ENCODE results near the gene MATCAP1. TPM values are rescaled to one million over a fixed set of nuclear protein-coding genes. Genes with fewer than 3 reads are reported as not detected.

Gene MATCAP1
- polyA plus RNA-seq, 2 of the 4 experiments (the other 2 are of a cell fraction) = 7.5 to 20.8 TPM

GRCh38 chr16:67157106-67157748, 26.5 kb downstream of the MATCAP1 start:
- Histone ChIP-seq H3K4me3 (no peak overlapping the region), H3K4me1 (peaks cover 21% of the 10 kb centered on the region), H3K9me3 (no peaks in the 10 kb centered on the region), H3K4me2 (no peak overlapping the region), H3K27ac (no peak overlapping the region)
- CTCF ChIA-PET = interaction anchor here (0.8 to 16.0 kb wide), 15 partner anchors 11 to 289 kb away, joined by 3 to 314 read pairs (median 6); partner anchors contain the start of genes CES3, FBXL8, HSF4 and NOL3
- DNase-seq (ENCODE audit: low read depth in 1 of 2, low spot score in 1 of 2) (no peak), ATAC-seq (no peak), FAIRE-seq (no peak)
- TF ChIP-seq, protein P1, sequence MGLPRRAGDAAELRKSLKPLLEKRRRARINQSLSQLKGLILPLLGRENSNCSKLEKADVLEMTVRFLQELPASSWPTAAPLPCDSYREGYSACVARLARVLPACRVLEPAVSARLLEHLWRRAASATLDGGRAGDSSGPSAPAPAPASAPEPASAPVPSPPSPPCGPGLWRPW (IDR thresholded peaks at IDR 0.05) = no peak
- TF ChIP-seq USF2 (IDR thresholded peaks at IDR 0.05) = no peak
- no peak for TF ChIP-seq FOSL2 (IDR thresholded peaks at IDR 0.05)
- TF ChIP-seq FOSL2 (CRISPR knock-in tag; IDR thresholded peaks at IDR 0.05) = no peak
- no peak for TF ChIP-seq MAZ (IDR thresholded peaks at IDR 0.05; ENCODE audit: borderline replicate concordance, low read depth, low read length)
- TF ChIP-seq RFX5 (IDR thresholded peaks at IDR 0.05) = no peak
- no peak for TF ChIP-seq CBX8 (IDR thresholded peaks at IDR 0.05)
- no peak for TF ChIP-seq BHLHE40 (IDR thresholded peaks at IDR 0.05; ENCODE audit: low read depth, low read length)
- no peak for TF ChIP-seq ZSCAN20 (CRISPR knock-in tag; IDR thresholded peaks at IDR 0.05)
- TF ChIP-seq MAFK (IDR thresholded peaks at IDR 0.05; ENCODE audit: partially characterized antibody) = no peak
- TF ChIP-seq ESRRA (IDR thresholded peaks at IDR 0.05; ENCODE audit: borderline replicate concordance, low read length) = no peak
- WGBS (ENCODE audit: missing lambda C conversion rate) = 83% methylated on average over 7 of the region's 7 CpGs
- POLR2A ChIA-PET = interaction anchor here (1.0 kb wide), 1 partner anchor 13 kb away, joined by 5 read pairs; the partner anchor contains the start of gene NOL3

DNA sequence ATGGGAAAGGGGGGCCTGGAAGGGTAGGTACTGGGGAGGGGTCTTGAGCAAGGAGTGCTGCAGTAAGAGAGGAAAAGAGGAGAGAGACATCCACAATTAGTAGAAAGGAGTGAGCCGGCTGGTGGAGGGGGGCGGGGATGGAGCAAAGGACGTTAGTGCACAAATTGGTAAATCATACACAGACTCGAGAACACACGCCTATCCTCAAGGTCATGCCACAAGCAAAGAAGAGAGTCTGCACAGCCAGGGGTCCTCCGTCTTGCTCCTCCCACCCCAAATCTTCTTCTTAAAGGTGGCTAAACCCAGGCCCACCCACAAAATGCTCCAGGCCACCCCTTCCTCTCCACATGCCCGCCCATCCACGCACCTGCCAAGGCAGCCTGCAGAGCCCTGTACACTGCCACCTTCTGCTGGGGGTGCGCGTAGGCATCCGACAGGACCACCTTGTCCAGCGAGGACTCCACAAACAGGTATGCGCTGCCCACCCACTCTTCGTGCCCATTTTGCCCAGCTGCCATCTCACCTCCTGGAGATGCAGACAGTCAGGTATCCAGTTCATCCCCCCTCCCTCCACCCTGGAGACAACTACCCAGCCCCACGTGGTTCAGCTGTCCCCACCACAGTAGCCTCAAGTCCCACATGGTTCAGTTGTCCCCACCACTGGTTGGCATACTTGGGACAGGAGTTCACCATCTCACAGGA, 27.5 kb downstream of the MATCAP1 start:
- no peak for ATAC-seq
- CTCF ChIA-PET = interaction anchor here (0.8 to 16.0 kb wide), 33 partner anchors 12 to 209 kb away, joined by 3 to 314 read pairs (median 10); partner anchors contain the start of genes CES3, FBXL8, HSF4 and MATCAP1
- FAIRE-seq = no peak
- no peak for TF ChIP-seq ATOH8 (CRISPR knock-in tag; IDR thresholded peaks at IDR 0.05; ENCODE audit: low read depth)
- TF ChIP-seq NFE2L2 (conservative IDR thresholded peaks at IDR 0.05; ENCODE audit: low read length) = no peak
- TF ChIP-seq HMGXB4 (CRISPR knock-in tag; IDR thresholded peaks at IDR 0.05; ENCODE audit: borderline replicate concordance) = no peak
- no peak for TF ChIP-seq NPAS2 (CRISPR knock-in tag; IDR thresholded peaks at IDR 0.05; ENCODE audit: borderline replicate concordance)
- TF ChIP-seq FOSB (CRISPR knock-in tag; IDR thresholded peaks at IDR 0.05) = no peak
- TF ChIP-seq, protein P2, sequence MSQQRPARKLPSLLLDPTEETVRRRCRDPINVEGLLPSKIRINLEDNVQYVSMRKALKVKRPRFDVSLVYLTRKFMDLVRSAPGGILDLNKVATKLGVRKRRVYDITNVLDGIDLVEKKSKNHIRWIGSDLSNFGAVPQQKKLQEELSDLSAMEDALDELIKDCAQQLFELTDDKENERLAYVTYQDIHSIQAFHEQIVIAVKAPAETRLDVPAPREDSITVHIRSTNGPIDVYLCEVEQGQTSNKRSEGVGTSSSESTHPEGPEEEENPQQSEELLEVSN (IDR thresholded peaks at IDR 0.05; ENCODE audit: borderline replicate concordance, low read depth) = no peak
- TF ChIP-seq TFCP2L1 (CRISPR knock-in tag; IDR thresholded peaks at IDR 0.05) = no peak
- no peak for TF ChIP-seq CBX2 (IDR thresholded peaks at IDR 0.05; ENCODE audit: borderline replicate concordance, low read depth)
- TF ChIP-seq POLR2AphosphoS2 (conservative IDR thresholded peaks at IDR 0.05; ENCODE audit: low read length) = no peak
- no peak for TF ChIP-seq CEBPB (IDR thresholded peaks at IDR 0.05)
- TF ChIP-seq EHMT2 (IDR thresholded peaks at IDR 0.05; ENCODE audit: low read depth) = no peak
- no peak for TF ChIP-seq HEYL (CRISPR knock-in tag; IDR thresholded peaks at IDR 0.05)
- no peak for TF ChIP-seq PHF8 (IDR thresholded peaks at IDR 0.05; ENCODE audit: borderline replicate concordance, low read depth)
- no peak for TF ChIP-seq RARB (CRISPR knock-in tag; IDR thresholded peaks at IDR 0.05)
- TF ChIP-seq ZSCAN20 (CRISPR knock-in tag; IDR thresholded peaks at IDR 0.05) = no peak
- no peak for TF ChIP-seq MYC (IDR thresholded peaks at IDR 0.05; ENCODE audit: borderline replicate concordance, low read length)
- Histone ChIP-seq H3K9me3 (no peaks in the 10 kb centered on the region), H3K4me2 (no peak overlapping the region), H3K4me3 (no peak overlapping the region), H3K4me1 (peaks cover 23% of the 10 kb centered on the region), H3K27ac (no peak overlapping the region)
- no peak for DNase-seq (ENCODE audit: low read depth in 1 of 2, low spot score in 1 of 2)
- 76% methylated on average over 15 of the region's 15 CpGs for whole genome bisulfite sequencing (ENCODE audit: missing lambda C conversion rate)
- POLR2A ChIA-PET = no interaction called here
